Right lobe of liver (tissue), 6 donors: ENCODE data around the gene DSE. TPM values are rescaled to one million over a fixed set of nuclear protein-coding genes. Genes with fewer than 3 reads are reported as not detected.

Experiments used
- ATAC-seq, 4 donors: fragments of 200-7000 bp; cut with Tn5 transposase; one replicate each; pipeline ENCODE4 v1.9.1; 2020; ENCODE audit warnings: mild to moderate bottlenecking in 4 of 4, moderate library complexity in 4 of 4
- DNase-seq, 3 donors: peaks; one replicate each; pipeline ENCODE4 v3.0.0-alpha.2; 2020
- H3K27ac ChIP-seq, 3 donors: fragments of 200-600 bp; one replicate each; pipeline ENCODE4 v1.8.0; 2022
- H3K27me3 ChIP-seq, 2 donors: fragments of 200-600 bp; one replicate each; pipeline ENCODE4 v1.8.0; 2022
- H3K36me3 ChIP-seq, 4 donors: fragments of 200-600 bp; sonication (generic) in 1 of 4; one replicate each; pipeline versions ENCODE4 v1.5.1 to v1.8.0; 2017 to 2022; ENCODE audit warnings: control low read depth in 1 of 4
- H3K4me1 ChIP-seq, 4 donors: fragments of 200-600 bp; sonication (generic) in 1 of 4; one replicate each; pipeline versions ENCODE4 v1.5.1 to v1.8.0; 2017 to 2022; ENCODE audit warnings: control low read depth in 1 of 4
- H3K4me3 ChIP-seq, 3 donors: fragments of 200-600 bp; one replicate each; pipeline ENCODE4 v1.8.0; 2022
- H3K9me3 ChIP-seq, 4 donors: fragments of 200-600 bp; sonication (generic) in 1 of 4; one replicate each; pipeline versions ENCODE4 v1.5.1 to v1.8.0; 2017 to 2022; ENCODE audit warnings: control low read depth in 1 of 4
- CTCF ChIP-seq, 4 donors: fragments of 200-600 bp in 3 of 4; fragments of 450-650 bp in 1 of 4; IDR thresholded peaks; one replicate each; pipeline versions ENCODE4 v1.5.1 to v1.8.0; 2016 to 2022; ENCODE audit warnings: antibody characterized with exemption in 4 of 4, mild to moderate bottlenecking in 2 of 4
- POLR2A ChIP-seq: fragments of 450-650 bp; IDR thresholded peaks from one replicate; pipeline ENCODE4 v1.6.1; 2017; ENCODE audit warnings: antibody characterized with exemption, mild to moderate bottlenecking
- WGBS: methylation state at CpG from one replicate; pipeline ENCODE4 v1.1.6; 2018; ENCODE audit warnings: low coverage, low lambda C conversion rate; ENCODE audit not compliant: insufficient coverage; ENCODE audit errors: missing lambda C conversion rate; 5-methylcytosine and 5-hydroxymethylcytosine counted together
- intact Hi-C, 2 donors: fragments of 100-400 bp; cut with DNase I; formaldehyde crosslinking; loops; one replicate each; pipeline versions ENCODE4 v1.11.2 to v1.14.1; 2022
- total RNA-seq, 6 experiments: library from RNA; depleted of rRNA in 2 of 6; stranded (reverse); fragments of >200 nt in 2 of 6; fragmentation: NEBNext Ultra II Directional in 3 of 6; extraction: Animal tissue kit (Norgen Biotek cat#: 25700) in 3 of 6; gene quantifications; one replicate each; pipeline versions ENCODE4 v1.1.0 to v1.2.4, GENCODE V29; 2016 to 2023
- donor health status: DM: no; HTN: yes; CAD: no.
- donor health status: DM: no; HTN: no; CAD: no.
- donor health status: DM: no; HTN: no; CAD: no.
- donor health status: DM: no; HTN: yes; CAD: no.
- donor health status: DM: no; HTN: yes; CAD: no.

Gene DSE
- total RNA-seq, 6 experiments from 2014 or later, result 8.2 to 17.4 (median 12.2) TPM

- no peak for TF ChIP-seq POLR2A
- TF ChIP-seq CTCF (IDR thresholded peaks at IDR 0.05), result no peak
- no peaks in the 10 kb centered on the region for H3K27me3 ChIP-seq
- no peak for DNase-seq
- WGBS, result 87% methylated on average over 3 of the region's 3 CpGs
- H3K4me1 ChIP-seq, result no peaks in the 10 kb centered on the region
- no peaks in the 10 kb centered on the region for H3K36me3 ChIP-seq
- no peak overlapping the region for H3K27ac ChIP-seq
- intact Hi-C loops, result no loop called here
- ATAC-seq, result no peak
- H3K4me3 ChIP-seq, result no peak overlapping the region
- no peaks in the 10 kb centered on the region for H3K9me3 ChIP-seq
These were observed 15.0 kb upstream of the DSE start for GRCh38 chr6:116355796-116356195.

GRCh38 chr6:116359131-116359530 is 11.6 kb upstream of the DSE start:
- H3K4me3 ChIP-seq, result no peak overlapping the region
- H3K4me1 ChIP-seq, result peaks cover 0 to 2% (median 0%) of the 10 kb centered on the region in 4 donors
- TF ChIP-seq CTCF (IDR thresholded peaks at IDR 0.05) (no peak), POLR2A (no peak)
- ATAC-seq (no peak), DNase-seq (no peak)
- no peaks in the 10 kb centered on the region for H3K36me3 ChIP-seq
- no peak overlapping the region for H3K27ac ChIP-seq
- H3K27me3 ChIP-seq, result no peaks in the 10 kb centered on the region
- H3K9me3 ChIP-seq, result no peaks in the 10 kb centered on the region
- WGBS, result 57% methylated on average over 1 of the region's 1 CpG
- intact Hi-C loops, result no loop called here

- ATAC-seq (no peak), DNase-seq (no peak)
- H3K9me3 ChIP-seq, result no peaks in the 10 kb centered on the region
- H3K36me3 ChIP-seq, result no peaks in the 10 kb centered on the region
- peaks cover 0 to 8% (median 0%) of the 10 kb centered on the region in 4 donors for H3K4me1 ChIP-seq
- H3K27ac ChIP-seq, result no peak overlapping the region
- 83% methylated on average over 2 of the region's 2 CpGs for WGBS
- intact Hi-C loops, result no loop called here
- no peak overlapping the region for H3K4me3 ChIP-seq
- TF ChIP-seq POLR2A (no peak), CTCF (IDR thresholded peaks at IDR 0.05) (no peak)
- no peaks in the 10 kb centered on the region for H3K27me3 ChIP-seq
These were observed 10.9 kb upstream of the DSE start for GRCh38 chr6:116359835-116360234.

GRCh38 chr6:116362276-116362675 is 8.5 kb upstream of the DSE start:
- Histone ChIP-seq H3K27me3 (no peaks in the 10 kb centered on the region), H3K9me3 (no peaks in the 10 kb centered on the region), H3K4me1 (peaks cover 0 to 8% (median 0%) of the 10 kb centered on the region in 4 donors), H3K4me3 (no peak overlapping the region), H3K27ac (no peak overlapping the region), H3K36me3 (no peaks in the 10 kb centered on the region)
- TF ChIP-seq POLR2A (no peak), CTCF (IDR thresholded peaks at IDR 0.05) (no peak)
- ATAC-seq, result peak in 1 of 4 donors; percentile 20
- intact Hi-C loops, result no loop called here
- DNase-seq, result no peak
- 50% methylated on average over 1 of the region's 2 CpGs for WGBS

- TF ChIP-seq POLR2A (no peak), CTCF (IDR thresholded peaks at IDR 0.05) (no peak)
- Histone ChIP-seq H3K36me3 (no peaks in the 10 kb centered on the region), H3K27ac (no peak overlapping the region), H3K4me3 (no peak overlapping the region), H3K4me1 (peaks cover 0 to 8% (median 0%) of the 10 kb centered on the region in 4 donors), H3K27me3 (no peaks in the 10 kb centered on the region), H3K9me3 (no peaks in the 10 kb centered on the region)
- DNase-seq (no peak), ATAC-seq (peak in 2 of 4 donors; percentile 50 to 52)
- intact Hi-C loops, result no loop called here
These were observed 7.0 kb upstream of the DSE start for GRCh38 chr6:116363759-116364158.
